PFSK-1 (cell line): ENCODE measurements around the gene HTR1D.

Experiments used
- FOXP2 ChIP-seq: optimal IDR thresholded peaks from 2 replicates; pipeline ENCODE3; 2011; ENCODE audit warnings: borderline replicate concordance, control low read depth, inconsistent platforms; ENCODE audit not compliant: insufficient read depth; ENCODE audit errors: extremely low read length, extremely low read depth
- POLR2AphosphoS5 ChIP-seq: IDR thresholded peaks from 2 replicates; pipeline ENCODE4 v1.6.1; 2012; ENCODE audit warnings: low read depth, mild to moderate bottlenecking, control low read depth, low read length, moderate library complexity
- REST ChIP-seq, 2 experiments: IDR thresholded peaks; 2 replicates each; pipeline versions ENCODE4 v1.6.1 to v1.8.0; 2011 to 2012; ENCODE audit warnings: low read depth in 2 of 2, low read length in 2 of 2, control low read depth in 1 of 2, inconsistent platforms in 1 of 2, mild to moderate bottlenecking in 1 of 2, moderate library complexity in 1 of 2; ENCODE audit not compliant: insufficient read depth in 1 of 2
- SIN3A ChIP-seq: IDR thresholded peaks from 2 replicates; pipeline ENCODE4 v1.6.1; 2012; ENCODE audit warnings: mild to moderate bottlenecking, low read length, moderate library complexity, borderline replicate concordance; ENCODE audit not compliant: insufficient read depth
- TAF1 ChIP-seq: IDR thresholded peaks from 2 replicates; pipeline ENCODE4 v1.6.1; 2012; ENCODE audit warnings: low read length, control low read depth, borderline replicate concordance; ENCODE audit not compliant: insufficient read depth

Gene HTR1D

GRCh38 chr1:23222742-23223141 lies 5.4 kb upstream of the HTR1D start:
- TF ChIP-seq TAF1 (no peak), POLR2AphosphoS5 (no peak), FOXP2 (no peak), SIN3A (no peak), REST (IDR thresholded peaks at IDR 0.05; ENCODE audit: insufficient read depth in 1 of 2, low read depth in 2 of 2, low read length in 2 of 2) (no peak)

- TF ChIP-seq POLR2AphosphoS5 (no peak), SIN3A (no peak), FOXP2 (no peak), TAF1 (no peak), REST (IDR thresholded peaks at IDR 0.05; ENCODE audit: insufficient read depth in 1 of 2, low read depth in 2 of 2, low read length in 2 of 2) (no peak)
Observed at GRCh38 chr1:23222331-23222730, 5.0 kb upstream of the HTR1D start.

- no peak for TF ChIP-seq SIN3A
- no peak for TF ChIP-seq FOXP2
- TF ChIP-seq POLR2AphosphoS5: no peak
- no peak for TF ChIP-seq REST (IDR thresholded peaks at IDR 0.05; ENCODE audit: insufficient read depth in 1 of 2, low read depth in 2 of 2, low read length in 2 of 2)
- no peak for TF ChIP-seq TAF1
Observed at GRCh38 chr1:23221107-23221506, 3.8 kb upstream of the HTR1D start.

- TF ChIP-seq FOXP2 (no peak), POLR2AphosphoS5 (no peak), TAF1 (no peak), SIN3A (no peak), REST (IDR thresholded peaks at IDR 0.05; ENCODE audit: insufficient read depth in 1 of 2, low read depth in 2 of 2, low read length in 2 of 2) (no peak)
Observed at GRCh38 chr1:23216771-23217420, 406 bp downstream of the HTR1D start.

GRCh38 chr1:23215751-23216449 lies 1.4 kb downstream of the HTR1D start:
- TF ChIP-seq REST (IDR thresholded peaks at IDR 0.05; ENCODE audit: insufficient read depth in 1 of 2, low read depth in 2 of 2, low read length in 2 of 2) (no peak), TAF1 (no peak), POLR2AphosphoS5 (no peak), SIN3A (no peak), FOXP2 (no peak)
